ENCODE data around the gene ZNF710.
"Not testable (repeated sequence)": the region's sequence is repeated elsewhere in the genome, so short reads cannot be mapped to it uniquely, and the experiment has no call there.

Gene ZNF710, protein sequence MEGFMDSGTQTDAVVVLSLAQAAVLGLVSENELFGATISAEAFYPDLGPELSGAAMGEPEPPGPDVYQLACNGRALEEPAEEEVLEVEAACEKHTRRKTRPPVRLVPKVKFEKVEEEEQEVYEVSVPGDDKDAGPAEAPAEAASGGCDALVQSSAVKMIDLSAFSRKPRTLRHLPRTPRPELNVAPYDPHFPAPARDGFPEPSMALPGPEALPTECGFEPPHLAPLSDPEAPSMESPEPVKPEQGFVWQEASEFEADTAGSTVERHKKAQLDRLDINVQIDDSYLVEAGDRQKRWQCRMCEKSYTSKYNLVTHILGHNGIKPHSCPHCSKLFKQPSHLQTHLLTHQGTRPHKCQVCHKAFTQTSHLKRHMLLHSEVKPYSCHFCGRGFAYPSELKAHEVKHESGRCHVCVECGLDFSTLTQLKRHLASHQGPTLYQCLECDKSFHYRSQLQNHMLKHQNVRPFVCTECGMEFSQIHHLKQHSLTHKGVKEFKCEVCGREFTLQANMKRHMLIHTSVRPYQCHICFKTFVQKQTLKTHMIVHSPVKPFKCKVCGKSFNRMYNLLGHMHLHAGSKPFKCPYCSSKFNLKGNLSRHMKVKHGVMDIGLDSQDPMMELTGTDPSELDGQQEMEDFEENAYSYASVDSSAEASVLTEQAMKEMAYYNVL

GRCh38 chr15:90001062-90001682 lies at the start of gene ZNF710:
TSS of gene ZNF710 (plus strand) at chr15:90001324. CDS start at chr15:90067138, 65,814 bp downstream.
- peak; percentile 15 for DNase-seq

DNA sequence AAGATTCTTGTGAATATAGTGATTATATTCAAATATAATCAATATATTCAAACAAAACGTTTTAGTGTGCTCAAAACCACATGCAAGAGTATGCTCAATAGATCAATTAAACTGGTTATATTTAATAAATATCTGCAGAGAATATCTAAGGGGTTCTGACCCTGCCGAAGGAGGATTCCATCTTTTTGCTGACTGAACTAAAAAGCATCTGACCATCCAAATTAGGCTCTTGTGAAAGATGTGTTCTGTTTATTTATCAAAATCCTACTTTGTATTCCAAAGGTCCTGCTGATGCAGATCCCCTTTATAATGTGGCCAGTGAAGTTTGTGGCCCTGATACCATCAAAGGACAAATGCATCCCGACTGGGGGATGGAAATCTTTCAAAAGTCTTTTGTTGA lies 46.6 kb upstream of the ZNF710 start:
- DNase-seq, result no peak

- DNase-seq, result not testable (repeated sequence)
Observed at GRCh38 chr15:89955449-89955998, 45.6 kb upstream of the ZNF710 start.

DNA sequence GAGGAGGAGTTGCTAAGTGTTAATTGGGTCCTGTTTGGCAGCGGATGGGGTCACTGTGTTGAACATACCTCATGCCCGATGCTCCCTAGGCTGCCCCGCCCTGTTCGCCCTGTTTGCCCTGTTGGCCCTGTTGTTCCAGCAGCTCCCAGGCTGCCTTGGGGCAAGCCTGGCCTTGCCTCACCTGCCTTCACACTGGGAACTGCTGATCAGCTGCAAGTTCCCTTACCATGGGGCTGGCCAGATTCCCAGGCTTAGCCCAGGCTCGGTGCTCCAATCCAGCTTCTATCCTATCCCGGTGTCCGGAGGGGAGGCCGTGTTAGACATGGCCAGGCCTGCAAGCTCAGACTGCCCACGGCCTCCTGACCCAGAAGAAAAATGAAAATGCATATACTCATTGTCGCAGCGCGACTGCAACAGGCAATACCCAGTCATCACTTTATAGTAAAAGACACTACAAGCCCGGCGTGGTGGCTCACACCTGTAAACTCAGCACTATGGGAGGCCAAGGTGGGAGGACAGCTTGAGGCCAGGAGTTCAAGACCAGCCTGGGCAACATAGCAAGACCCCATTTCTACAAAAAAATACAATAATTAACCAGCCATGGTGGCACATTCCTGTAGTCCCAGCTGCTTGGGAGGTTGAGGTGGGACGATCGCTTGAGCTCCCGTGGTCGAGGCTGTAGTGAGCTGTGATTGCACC lies 42.9 kb upstream of the ZNF710 start:
- no peak for DNase-seq

GRCh38 chr15:89963301-89964231 lies 37.6 kb upstream of the ZNF710 start:
- no peak for DNase-seq

DNA sequence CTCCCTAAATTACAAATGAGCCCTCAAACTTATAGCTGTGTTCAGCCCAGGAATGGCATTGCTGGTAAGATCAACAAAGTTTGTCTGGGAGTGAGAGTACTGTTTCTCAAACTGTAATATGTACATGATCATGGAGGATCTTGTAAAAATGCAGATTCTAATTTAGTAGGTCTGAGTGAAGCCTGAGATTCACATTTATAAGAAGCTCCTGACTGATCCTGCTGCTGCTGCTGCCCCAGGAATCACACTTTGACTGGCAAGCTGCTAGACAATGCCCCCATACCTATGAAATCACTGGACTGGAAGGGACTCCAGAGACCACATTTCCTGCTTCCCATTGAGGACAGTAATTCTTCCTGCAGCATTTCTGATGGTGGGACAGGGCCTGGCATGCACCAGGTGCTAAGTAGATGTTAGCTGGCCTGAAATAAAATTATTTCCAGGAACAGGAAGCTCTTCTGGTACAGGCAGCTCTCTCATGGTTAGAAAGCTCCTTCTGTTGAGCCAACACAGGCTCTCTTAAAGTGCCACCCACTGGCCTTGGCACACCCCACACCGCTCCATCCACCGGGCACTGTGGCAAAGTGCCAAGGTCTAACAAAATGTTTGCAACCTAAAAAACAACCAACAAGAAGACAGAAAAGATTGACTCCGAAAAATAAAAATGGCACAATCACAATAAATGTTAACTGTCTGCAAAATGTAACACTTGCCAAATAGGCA lies 36.7 kb upstream of the ZNF710 start:
- peak; percentile 10 for DNase-seq

GRCh38 chr15:89967881-89968280 lies 33.2 kb upstream of the ZNF710 start:
- DNase-seq, result no peak

GRCh38 chr15:89971592-89971997 lies 29.5 kb upstream of the ZNF710 start:
- no peak for DNase-seq

- no peak for DNase-seq
Observed at GRCh38 chr15:89972085-89972484, 29.0 kb upstream of the ZNF710 start.

DNA sequence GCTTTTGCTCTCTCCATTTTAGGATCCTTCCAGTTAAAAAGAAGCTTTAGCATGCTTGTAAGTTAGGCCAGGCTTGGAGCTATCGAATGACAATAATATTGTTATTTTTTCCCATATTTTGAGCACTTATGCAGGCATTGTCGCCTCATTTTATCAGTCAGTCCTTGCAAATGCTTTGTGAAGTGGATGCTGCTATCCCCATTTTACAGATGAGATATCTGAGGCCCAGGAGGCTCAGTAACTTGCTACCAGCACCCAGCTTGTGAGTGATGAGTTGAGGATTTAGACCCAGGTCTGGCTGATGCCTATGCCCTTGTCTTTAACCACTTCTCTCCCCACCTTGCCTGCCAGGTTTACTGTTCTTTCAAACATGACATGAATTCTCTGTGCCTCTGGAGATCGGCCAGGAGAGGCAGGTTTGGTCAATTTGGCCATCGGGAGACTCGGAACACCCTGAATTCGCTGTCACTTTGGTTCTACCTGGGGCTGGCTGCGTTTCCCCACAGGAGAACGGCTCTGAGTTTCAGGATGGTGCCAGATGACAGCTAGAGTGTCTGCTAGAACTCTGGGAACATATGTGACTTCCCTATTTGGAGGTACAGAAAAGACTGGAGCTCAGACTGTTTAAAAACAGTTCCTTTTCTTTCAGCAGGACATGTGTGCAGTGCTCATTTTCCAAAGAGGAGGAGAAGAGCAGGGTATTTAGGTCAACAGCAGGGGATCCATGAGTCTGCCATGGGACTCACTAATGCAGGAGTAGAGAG lies 25.5 kb upstream of the ZNF710 start:
- DNase-seq, result no peak

GRCh38 chr15:89976246-89976600 lies 24.9 kb upstream of the ZNF710 start:
- DNase-seq, result no peak

- DNase-seq, result not testable (repeated sequence)
Observed at GRCh38 chr15:89977836-89978235, 23.3 kb upstream of the ZNF710 start.

DNA sequence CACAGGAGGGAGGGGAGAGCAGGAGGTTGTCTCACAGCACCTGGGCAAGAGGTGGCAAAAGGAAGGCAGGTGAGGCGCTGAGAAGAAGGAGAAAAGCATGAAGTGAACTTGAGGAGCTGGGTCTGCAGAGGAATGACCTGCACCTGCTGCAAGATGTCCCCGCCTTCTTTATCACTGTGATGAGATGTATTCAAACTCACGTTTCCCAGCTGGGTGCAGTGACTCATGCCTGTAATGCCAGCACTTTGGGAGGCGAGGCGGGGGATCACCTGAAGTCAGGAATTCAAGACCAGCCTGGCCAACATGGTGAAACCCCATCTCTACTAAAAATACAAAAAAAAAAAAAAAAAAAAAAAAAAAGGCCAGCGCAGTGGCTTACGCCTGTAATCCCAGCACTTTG lies 22.2 kb upstream of the ZNF710 start:
- no peak for DNase-seq

GRCh38 chr15:89980896-89981295 lies 20.2 kb upstream of the ZNF710 start:
- no peak for DNase-seq

- DNase-seq, result no peak
Observed at GRCh38 chr15:89982315-89983055, 18.6 kb upstream of the ZNF710 start.

DNA sequence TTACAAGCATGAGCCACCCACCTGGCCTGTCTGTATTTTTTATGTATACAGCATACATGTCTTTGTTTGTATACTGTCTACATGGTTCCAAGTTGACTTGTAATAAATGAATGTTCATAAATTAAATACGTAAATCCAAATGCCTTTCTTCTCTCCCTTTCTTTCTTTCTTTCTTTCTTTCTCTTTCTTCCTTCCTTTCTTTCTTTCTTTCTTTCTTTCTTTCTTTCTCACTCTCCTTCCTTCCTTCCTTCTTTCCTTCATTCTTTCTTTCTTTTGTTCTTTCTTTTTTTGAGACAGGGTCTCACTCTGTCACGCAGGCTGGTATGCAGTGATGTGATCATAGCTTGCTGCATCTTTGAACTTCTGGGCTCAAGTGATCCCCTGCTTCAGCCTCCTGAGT lies 17.1 kb upstream of the ZNF710 start:
- no peak for DNase-seq

GRCh38 chr15:89984421-89985010 lies 16.6 kb upstream of the ZNF710 start:
- DNase-seq, result no peak

DNA sequence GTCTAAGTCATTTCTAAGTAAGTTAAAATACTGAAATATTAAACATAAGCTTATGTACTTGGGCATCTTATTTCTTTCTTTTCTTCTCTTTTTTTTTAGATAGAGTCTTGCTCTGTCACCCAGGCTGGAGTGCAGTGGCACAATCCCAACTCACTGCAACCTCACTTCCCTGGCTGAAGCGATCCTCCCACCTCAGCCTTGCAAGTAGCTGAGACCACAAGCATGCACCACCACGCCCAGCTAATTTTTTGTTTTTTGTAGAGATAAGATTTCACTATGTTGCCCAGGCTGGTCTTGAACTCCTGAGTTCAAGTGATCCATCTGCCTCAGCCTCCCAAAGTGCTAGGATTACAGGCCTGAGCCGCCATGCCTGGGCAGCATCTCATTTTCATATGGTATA lies 16.0 kb upstream of the ZNF710 start:
- no peak for DNase-seq

GRCh38 chr15:89991312-89991711 lies 9.8 kb upstream of the ZNF710 start:
- DNase-seq, result no peak
